ENCODE measurements around the gene ZNF181.

DNA sequence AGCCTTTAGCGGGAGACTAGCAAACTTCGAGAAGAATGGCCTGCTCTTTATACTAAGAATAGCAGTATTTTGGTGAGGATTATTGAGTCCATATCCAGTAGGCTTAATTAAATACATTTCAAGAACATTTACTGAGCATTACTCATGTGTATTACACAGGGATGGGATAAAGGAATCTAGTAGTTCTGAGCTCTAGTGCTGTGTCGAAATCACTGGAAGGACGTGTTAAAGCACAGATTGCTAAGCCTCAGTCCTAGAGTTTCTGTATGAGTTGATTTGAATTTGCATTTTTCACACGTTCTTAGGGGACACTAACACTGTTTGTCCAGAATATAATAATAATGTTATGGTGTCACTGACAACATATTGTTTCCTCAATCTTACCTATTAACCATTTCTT lies 47.6 kb upstream of the ZNF181 start:
- TF ChIP-seq, protein P1, sequence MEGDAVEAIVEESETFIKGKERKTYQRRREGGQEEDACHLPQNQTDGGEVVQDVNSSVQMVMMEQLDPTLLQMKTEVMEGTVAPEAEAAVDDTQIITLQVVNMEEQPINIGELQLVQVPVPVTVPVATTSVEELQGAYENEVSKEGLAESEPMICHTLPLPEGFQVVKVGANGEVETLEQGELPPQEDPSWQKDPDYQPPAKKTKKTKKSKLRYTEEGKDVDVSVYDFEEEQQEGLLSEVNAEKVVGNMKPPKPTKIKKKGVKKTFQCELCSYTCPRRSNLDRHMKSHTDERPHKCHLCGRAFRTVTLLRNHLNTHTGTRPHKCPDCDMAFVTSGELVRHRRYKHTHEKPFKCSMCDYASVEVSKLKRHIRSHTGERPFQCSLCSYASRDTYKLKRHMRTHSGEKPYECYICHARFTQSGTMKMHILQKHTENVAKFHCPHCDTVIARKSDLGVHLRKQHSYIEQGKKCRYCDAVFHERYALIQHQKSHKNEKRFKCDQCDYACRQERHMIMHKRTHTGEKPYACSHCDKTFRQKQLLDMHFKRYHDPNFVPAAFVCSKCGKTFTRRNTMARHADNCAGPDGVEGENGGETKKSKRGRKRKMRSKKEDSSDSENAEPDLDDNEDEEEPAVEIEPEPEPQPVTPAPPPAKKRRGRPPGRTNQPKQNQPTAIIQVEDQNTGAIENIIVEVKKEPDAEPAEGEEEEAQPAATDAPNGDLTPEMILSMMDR (IDR thresholded peaks at IDR 0.05) = no peak
- TF ChIP-seq POLR2A (IDR thresholded peaks at IDR 0.05) = no peak
